Nephron progenitor cell (in vitro differentiated cells): ENCODE data around the gene SYNDIG1.

Source experiments
- DNase-seq: peaks from one replicate; pipeline ENCODE4 v3.0.0; 2021
- H3K27ac Mint-ChIP-seq: 2 replicates; pipeline ENCODE4 v1.8.0; 2021; ENCODE audit warnings: mild to moderate bottlenecking, moderate library complexity, mixed read lengths
- H3K27me3 Mint-ChIP-seq: 2 replicates; pipeline ENCODE4 v1.8.0; 2021; ENCODE audit warnings: mild to moderate bottlenecking, low read depth, mixed read lengths; ENCODE audit not compliant: poor library complexity
- H3K36me3 Mint-ChIP-seq: 2 replicates; pipeline ENCODE4 v1.8.0; 2021; ENCODE audit warnings: low read depth, mixed read lengths
- H3K4me1 Mint-ChIP-seq: 2 replicates; pipeline ENCODE4 v1.8.0; 2021; ENCODE audit warnings: mixed read lengths
- H3K4me3 Mint-ChIP-seq: 2 replicates; pipeline ENCODE4 v1.8.0; 2021; ENCODE audit warnings: mild to moderate bottlenecking, moderate library complexity, mixed read lengths
- H3K9me3 Mint-ChIP-seq: 2 replicates; pipeline ENCODE4 v1.8.0; 2021; ENCODE audit warnings: mild to moderate bottlenecking, moderate library complexity, mixed read lengths
- CTCF ChIP-seq: fragments of 200-600 bp; sonication (generic); IDR thresholded peaks from 2 replicates; pipeline ENCODE4 v1.5.0; 2021; ENCODE audit warnings: antibody characterized with exemption

SYNDIG1 gene

GRCh38 chr20:24498641-24499040 lies 29.2 kb downstream of the SYNDIG1 start:
- Mint-ChIP-seq H3K4me1 (peaks cover 15% of the 10 kb centered on the region), H3K27me3 (peaks cover 3% of the 10 kb centered on the region)

GRCh38 chr20:24499472-24499871 lies 30.0 kb downstream of the SYNDIG1 start:
- Mint-ChIP-seq H3K27ac (no peak overlapping the region), H3K4me3 (no peak overlapping the region), H3K4me1 (peaks cover 9% of the 10 kb centered on the region), H3K27me3 (peaks cover 3% of the 10 kb centered on the region), H3K9me3 (no peaks in the 10 kb centered on the region), H3K36me3 (no peaks in the 10 kb centered on the region)
- no peak for DNase-seq
- no peak for TF ChIP-seq CTCF

More at GRCh38 chr20:24498641-24499040, 29.2 kb downstream of the SYNDIG1 start:
- Mint-ChIP-seq H3K36me3 (no peaks in the 10 kb centered on the region), H3K9me3 (no peaks in the 10 kb centered on the region), H3K4me3 (no peak overlapping the region), H3K27ac (no peak overlapping the region)
- TF ChIP-seq CTCF: no peak
- DNase-seq: no peak

GRCh38 chr20:24501764-24502556 lies 32.5 kb downstream of the SYNDIG1 start:
- peaks cover 3% of the 10 kb centered on the region for H3K27me3 Mint-ChIP-seq
- H3K27ac Mint-ChIP-seq: no peak overlapping the region
- H3K4me3 Mint-ChIP-seq: no peak overlapping the region
- peaks cover 9% of the 10 kb centered on the region for H3K4me1 Mint-ChIP-seq
- no peak for TF ChIP-seq CTCF
- no peaks in the 10 kb centered on the region for H3K9me3 Mint-ChIP-seq
- no peak for DNase-seq
- no peaks in the 10 kb centered on the region for H3K36me3 Mint-ChIP-seq

GRCh38 chr20:24502661-24503060 lies 33.2 kb downstream of the SYNDIG1 start:
- Mint-ChIP-seq H3K27me3 (peaks cover 3% of the 10 kb centered on the region), H3K9me3 (no peaks in the 10 kb centered on the region)
- no peak for DNase-seq

GRCh38 chr20:24503352-24503931 lies 34.0 kb downstream of the SYNDIG1 start:
- no peak for DNase-seq
- Mint-ChIP-seq H3K4me1 (peaks cover 13% of the 10 kb centered on the region), H3K27ac (no peak overlapping the region), H3K36me3 (no peaks in the 10 kb centered on the region), H3K9me3 (no peaks in the 10 kb centered on the region), H3K4me3 (no peak overlapping the region), H3K27me3 (peaks cover 3% of the 10 kb centered on the region)
- no peak for TF ChIP-seq CTCF

More at GRCh38 chr20:24502661-24503060, 33.2 kb downstream of the SYNDIG1 start:
- Mint-ChIP-seq H3K27ac (no peak overlapping the region), H3K4me3 (no peak overlapping the region), H3K4me1 (peaks cover 10% of the 10 kb centered on the region), H3K36me3 (no peaks in the 10 kb centered on the region)
- TF ChIP-seq CTCF: no peak
